A549 (cell line): ENCODE data around the gene S1PR4. TPM values are rescaled to one million over a fixed set of nuclear protein-coding genes. Genes with fewer than 3 reads are reported as not detected.

Experiments
- ATAC-seq, 2 experiments: fragments of 200-7000 bp in 1 of 2; fragments of >200 bp in 1 of 2; cut with Nextera tagmentation in 1 of 2; cut with Tn5 transposase in 1 of 2; 3 replicates each; pipeline versions ENCODE4 v1.8.0 to v1.9.1; 2018 to 2020; ENCODE audit warnings: mild to moderate bottlenecking in 1 of 2, moderate library complexity in 1 of 2
- CTCF ChIA-PET: fragments of 300-600 bp; sonication (Branson Sonifier 250); formaldehyde crosslinking; extraction: SDS; loops from one replicate; lab custom pipeline; 2021; ENCODE audit warnings: antibody characterized with exemption, inconsistent platforms; lab: Yijun Ruan, JAX
- POLR2A ChIA-PET: fragments of 350-600 bp; formaldehyde crosslinking; extraction: SDS; loops from one replicate; lab custom pipeline; 2021; ENCODE audit warnings: antibody characterized with exemption, inconsistent platforms; lab: Yijun Ruan, JAX
- DNase-seq, 2 experiments: peaks; one replicate each; pipeline versions ENCODE4 v3.0.0 to v3.0.0-alpha.2; 2011 to 2016; ENCODE audit warnings: low read depth in 1 of 2, low spot score in 1 of 2
- FAIRE-seq: peaks from 2 replicates; lab custom pipeline; 2011; peaks lifted over from hg19 to GRCh38; lab: Jason Lieb, UNC
- H3K27ac ChIP-seq, 2 experiments: fragments of >200 bp; sonication (Bioruptor Twin); formaldehyde crosslinking; 3 replicates each; pipeline ENCODE4 v1.5.1; 2016 to 2017
- H3K4me1 ChIP-seq: fragments of >200 bp; sonication (Bioruptor Twin); formaldehyde crosslinking; 3 replicates; pipeline ENCODE4 v1.6.1; 2016
- H3K4me2 ChIP-seq: fragments of >200 bp; sonication (Bioruptor Twin); formaldehyde crosslinking; 3 replicates; pipeline ENCODE4 v1.6.1; 2016
- H3K4me3 ChIP-seq: fragments of >200 bp; sonication (Bioruptor Twin); formaldehyde crosslinking; 3 replicates; pipeline ENCODE4 v1.5.1; 2016
- H3K9me3 ChIP-seq: fragments of >200 bp; sonication (Bioruptor Twin); formaldehyde crosslinking; 3 replicates; pipeline ENCODE4 v1.6.1; 2016
- ATOH8 ChIP-seq: fragments of 250-450 bp; sonication (Bioruptor Pico); IDR thresholded peaks from 2 replicates; pipeline ENCODE4 v1.5.0; 2020; ENCODE audit warnings: low read depth, mild to moderate bottlenecking, moderate library complexity
- BCL3 ChIP-seq: fragments of >200 bp; sonication (Bioruptor Twin); formaldehyde crosslinking; IDR thresholded peaks from 3 replicates; pipeline ENCODE4 v1.6.1; 2016
- CTCF ChIP-seq: fragments of >200 bp; sonication (Bioruptor Twin); formaldehyde crosslinking; IDR thresholded peaks from 3 replicates; pipeline ENCODE4 v1.5.1; 2016
- E2F6 ChIP-seq: IDR thresholded peaks from 2 replicates; pipeline ENCODE4 v1.6.1; 2012; ENCODE audit warnings: low read depth, borderline replicate concordance
- ESRRA ChIP-seq: fragments of 150-350 bp; IDR thresholded peaks from 2 replicates; pipeline ENCODE4 v1.6.1; 2014; ENCODE audit warnings: mild to moderate bottlenecking, low read length, borderline replicate concordance
- HEYL ChIP-seq: fragments of 250-450 bp; sonication (Bioruptor Pico); IDR thresholded peaks from 2 replicates; pipeline ENCODE4 v1.8.0; 2021; ENCODE audit warnings: mild to moderate bottlenecking, moderate library complexity
- HMGXB4 ChIP-seq: fragments of 250-450 bp; sonication (Bioruptor Pico); IDR thresholded peaks from 2 replicates; pipeline ENCODE4 v1.5.0; 2021; ENCODE audit warnings: mild to moderate bottlenecking, moderate library complexity, borderline replicate concordance
- HOXA7 ChIP-seq: fragments of 250-450 bp; sonication (Bioruptor Pico); IDR thresholded peaks from 2 replicates; pipeline ENCODE4 v1.5.0; 2020; ENCODE audit warnings: mild to moderate bottlenecking, moderate library complexity
- HOXB5 ChIP-seq: fragments of 250-450 bp; sonication (Bioruptor Pico); IDR thresholded peaks from 2 replicates; pipeline ENCODE4 v1.5.0; 2020; ENCODE audit warnings: mild to moderate bottlenecking, moderate library complexity
- JUN ChIP-seq, 2 experiments: fragments of >200 bp; sonication (Bioruptor Twin); formaldehyde crosslinking; IDR thresholded peaks; 2 replicates in 1 of 2; 3 replicates in 1 of 2; pipeline ENCODE4 v1.6.1; 2016 to 2017
- KDM5A ChIP-seq: fragments of 200-600 bp; sonication (generic); IDR thresholded peaks from 2 replicates; pipeline ENCODE4 v1.6.1; 2016; ENCODE audit warnings: antibody characterized with exemption, mild to moderate bottlenecking
- MYC ChIP-seq: IDR thresholded peaks from 2 replicates; pipeline ENCODE4 v1.6.1; 2012; ENCODE audit warnings: mild to moderate bottlenecking, inconsistent platforms, low read length, improper control_type of control experiment, borderline replicate concordance
- PHF8 ChIP-seq: fragments of 200-600 bp; sonication (generic); IDR thresholded peaks from 2 replicates; pipeline ENCODE4 v1.6.1; 2016; ENCODE audit warnings: low read depth, mild to moderate bottlenecking, antibody characterized with exemption, moderate library complexity, borderline replicate concordance
- POLR2A ChIP-seq: IDR thresholded peaks from 2 replicates; pipeline ENCODE4 v1.6.1; 2012; ENCODE audit warnings: mild to moderate bottlenecking, low read length
- POLR2AphosphoS2 ChIP-seq: conservative IDR thresholded peaks from 2 replicates; pipeline ENCODE4 v1.6.1; 2012; ENCODE audit warnings: low read length, improper control_type of control experiment, inconsistent platforms
- REST ChIP-seq: fragments of 200-600 bp; sonication (generic); IDR thresholded peaks from 2 replicates; pipeline ENCODE4 v1.6.1; 2016; ENCODE audit warnings: antibody characterized with exemption, mild to moderate bottlenecking, moderate library complexity
- RFX5 ChIP-seq: fragments of 450-650 bp; IDR thresholded peaks from 2 replicates; pipeline ENCODE4 v1.7.1; 2014; ENCODE audit warnings: antibody characterized with exemption, mild to moderate bottlenecking, moderate library complexity
- RNF2 ChIP-seq: fragments of 200-600 bp; sonication (generic); IDR thresholded peaks from 2 replicates; pipeline ENCODE4 v1.6.1; 2016; ENCODE audit warnings: low read depth, mild to moderate bottlenecking, antibody characterized with exemption, moderate library complexity, borderline replicate concordance
- SMC3 ChIP-seq: fragments of >200 bp; sonication (Bioruptor Twin); formaldehyde crosslinking; IDR thresholded peaks from 3 replicates; pipeline ENCODE4 v1.6.1; 2018; ENCODE audit warnings: inconsistent platforms
- WGBS: methylation state at CpG from one replicate; pipeline ENCODE4 v1.1.6; 2017; ENCODE audit errors: missing lambda C conversion rate; 5-methylcytosine and 5-hydroxymethylcytosine counted together
- polyA plus RNA-seq, 4 experiments: library from polyadenylated mRNA; depleted of rRNA in 3 of 4; stranded (reverse); fragments of >200 nt; fragmentation: RNase III in 1 of 4; extraction: RNeasy Plus Mini Kit Qiagen cat#74134 plus additional on column Dnase treatment in 1 of 4; gene quantifications; 2 replicates in 3 of 4; 3 replicates in 1 of 4; pipeline ENCODE4 v1.2.3, GENCODE V29; 2011 to 2017

S1PR4 gene
- polyA plus RNA-seq, 2 of the 4 experiments (the other 2 are of a cell fraction), result 0.09 to 0.17 TPM

GRCh38 chr19:3151563-3152418 lies 26.8 kb upstream of the S1PR4 start:
- ChIA-PET CTCF (interaction anchor here (1.1 to 1.8 kb wide), 4 partner anchors 10 to 26 kb away, joined by 4 to 13 read pairs (median 8); no protein-coding TSS in a partner anchor), POLR2A (no interaction called here)
- no peak for DNase-seq
- no peak for FAIRE-seq
- no peak; a peak in 1 of 6 replicates for ATAC-seq
- Histone ChIP-seq H3K4me3 (no peak overlapping the region), H3K27ac (no peak overlapping the region), H3K9me3 (no peaks in the 10 kb centered on the region), H3K4me1 (peaks cover 12% of the 10 kb centered on the region), H3K4me2 (no peak overlapping the region)
- WGBS, result 69% methylated on average over 11 of the region's 14 CpGs
- TF ChIP-seq ATOH8 (CRISPR knock-in tag) (no peak), ESRRA (no peak), PHF8 (no peak), BCL3 (no peak), MYC (no peak), RNF2 (no peak), E2F6 (no peak), HOXA7 (CRISPR knock-in tag) (no peak), RFX5 (no peak), SMC3 (no peak), JUN (IDR thresholded peaks at IDR 0.05) (no peak), POLR2A (no peak), HEYL (CRISPR knock-in tag) (no peak), HOXB5 (CRISPR knock-in tag) (no peak), POLR2AphosphoS2 (no peak), HMGXB4 (CRISPR knock-in tag) (no peak), REST (no peak), CTCF (no peak), KDM5A (no peak)
